Measurements from ENCODE around the gene FOXP4. TPM values are rescaled to one million over a fixed set of nuclear protein-coding genes. Genes with fewer than 3 reads are reported as not detected.

Gene FOXP4
- total and polyA plus RNA-seq, 2 of the 13 experiments (the other 11 are each of a cell fraction or from before 2014, with no cell fraction given) = 11.0 to 12.4 TPM

GRCh38 chr6:41594766-41595165 is 48.6 kb downstream of the FOXP4 start (continued):
- TF ChIP-seq HINFP (CRISPR knock-in tag; IDR thresholded peaks at IDR 0.05; ENCODE audit: low read depth) (no peak), AGO2 (optimal IDR thresholded peaks at IDR 0.05; ENCODE audit: low read depth, low read length) (peak; percentile 99), CBX5 (CRISPR knock-in tag; IDR thresholded peaks at IDR 0.05; ENCODE audit: borderline replicate concordance) (peak; percentile 25; the same call in 1 of the 2 replicates), AKAP8 (CRISPR knock-in tag; IDR thresholded peaks at IDR 0.05) (peak; percentile 84), POLR2G (IDR thresholded peaks at IDR 0.05; ENCODE audit: low read depth, low read length) (peak; percentile 70)

- no peak for DNase-seq (ENCODE audit: low spot score)
- FAIRE-seq = no peak
- no peak for TF ChIP-seq NR2C2 (CRISPR knock-in tag; IDR thresholded peaks at IDR 0.05; ENCODE audit: borderline replicate concordance)
- TF ChIP-seq AGO2 (optimal IDR thresholded peaks at IDR 0.05; ENCODE audit: low read depth, low read length) = peak; percentile 48
- TF ChIP-seq POLR2G (IDR thresholded peaks at IDR 0.05; ENCODE audit: low read depth, low read length) = peak; percentile 18; the same call in 1 of the 2 replicates
- TF ChIP-seq ZNF790 (CRISPR knock-in tag; IDR thresholded peaks at IDR 0.05; ENCODE audit: borderline replicate concordance) = no peak
- peak; percentile 34 for TF ChIP-seq PCBP2 (optimal IDR thresholded peaks at IDR 0.05; ENCODE audit: low read depth, low read length, poor library complexity, severe bottlenecking)
- no peak for TF ChIP-seq GRHL1 (CRISPR knock-in tag; conservative IDR thresholded peaks at IDR 0.05)
- TF ChIP-seq AKAP8 (CRISPR knock-in tag; IDR thresholded peaks at IDR 0.05) = 0 out of 2 replicates have a peak, but pooled peaks have one; percentile 22
- Histone ChIP-seq H3K27me3 (ENCODE audit: control insufficient read depth in 1 of 2, insufficient read depth in 2 of 2, low read length in 2 of 2) (no peaks in the 10 kb centered on the region), H3K9me3 (ENCODE audit: low read length) (no peaks in the 10 kb centered on the region), H3K4me1 (ENCODE audit: insufficient read depth, low read length) (peaks cover 19% of the 10 kb centered on the region), H4K20me1 (ENCODE audit: insufficient read depth, low read length) (peaks cover 9% of the 10 kb centered on the region; the same call in 1 of the 2 replicates), H3K4me3 (replicated peaks in 1 of 3; ENCODE audit: insufficient read depth in 1 of 3, low read depth in 2 of 3, low read length in 3 of 3) (no peak overlapping the region), H2AFZ (ENCODE audit: low read length) (no peak overlapping the region), H3K9ac (ENCODE audit: insufficient read depth, low read depth, low read length) (no peak overlapping the region), H3K27ac (ENCODE audit: extremely low read length, insufficient read depth, low read length) (no peak overlapping the region), H3K4me2 (ENCODE audit: low read depth, low read length) (no peak overlapping the region), H3K79me2 (ENCODE audit: insufficient read depth, low read length) (no peaks in the 10 kb centered on the region), H3K36me3 (replicated peaks in 1 of 2; ENCODE audit: control insufficient read depth in 1 of 2, insufficient read depth in 2 of 2, low read length in 2 of 2) (peaks cover 48 to 78% of the 10 kb centered on the region in 2 experiments)
- 100% methylated on average over 6 of the region's 6 CpGs for WGBS (ENCODE audit: low lambda C conversion rate)
- no TSS peak for BruUV-seq (replicated peaks)
- POLR2A ChIA-PET = interaction anchor here (0.5 to 2.0 kb wide), 3 partner anchors 9 to 133 kb away, joined by 3 to 7 read pairs (median 3); no protein-coding TSS in a partner anchor
- CTCF ChIA-PET (ENCODE audit: low intra/inter-chr PET ratio, low total read pairs) = interaction anchor here (0.7 to 0.9 kb wide), 2 partner anchors 131 to 227 kb away, joined by 3 read pairs; no protein-coding TSS in a partner anchor
- intact Hi-C loops (cut with micrococcal nuclease; ENCODE audit: unreplicated experiment) = no loop called here
- no peak for ATAC-seq
- in situ Hi-C loops (cut with HindIII; ENCODE audit: extremely low pct_ligation_motif_present, low pct_unique_long_range_greater_than_20kb) = no loop called here
Observed at GRCh38 chr6:41595166-41595565, 49.0 kb downstream of the FOXP4 start.

All from HepG2 (cell line).